ENCODE data around the gene LRRC56.

The LRRC56 gene

GRCh38 chr11:530960-531831 is 6.1 kb upstream of the LRRC56 start:
- in situ Hi-C loops (cut with MboI; ENCODE audit: low pct_unique_long_range_greater_than_20kb, low sequenced_read_pairs, unreplicated experiment), result no loop called here

GRCh38 chr11:531919-532526 is 5.3 kb upstream of the LRRC56 start:
- TF ChIP-seq CTCF (IDR thresholded peaks at IDR 0.05; ENCODE audit: extremely low read depth, insufficient read depth, missing control alignments), result no peak
- in situ Hi-C loops (cut with MboI; ENCODE audit: low pct_unique_long_range_greater_than_20kb, low sequenced_read_pairs, unreplicated experiment), result no loop called here

More at GRCh38 chr11:530960-531831, 6.1 kb upstream of the LRRC56 start:
- no peak for TF ChIP-seq CTCF (IDR thresholded peaks at IDR 0.05; ENCODE audit: extremely low read depth, insufficient read depth, missing control alignments)
- no peak for DNase-seq (ENCODE audit: low spot score)

GRCh38 chr11:532527-532985 is 4.8 kb upstream of the LRRC56 start:
- TF ChIP-seq CTCF (IDR thresholded peaks at IDR 0.05; ENCODE audit: extremely low read depth, insufficient read depth, missing control alignments), result no peak
- in situ Hi-C loops (cut with MboI; ENCODE audit: low pct_unique_long_range_greater_than_20kb, low sequenced_read_pairs, unreplicated experiment), result no loop called here
- no peak for DNase-seq (ENCODE audit: low spot score)

More at GRCh38 chr11:531919-532526, 5.3 kb upstream of the LRRC56 start:
- DNase-seq (ENCODE audit: low spot score), result no peak

GRCh38 chr11:532986-533585 is 4.2 kb upstream of the LRRC56 start:
- no peak for TF ChIP-seq CTCF (IDR thresholded peaks at IDR 0.05; ENCODE audit: extremely low read depth, insufficient read depth, missing control alignments)
- in situ Hi-C loops (cut with MboI; ENCODE audit: low pct_unique_long_range_greater_than_20kb, low sequenced_read_pairs, unreplicated experiment), result no loop called here
- DNase-seq (ENCODE audit: low spot score), result no peak

- DNase-seq (ENCODE audit: low spot score), result no peak
- TF ChIP-seq CTCF (IDR thresholded peaks at IDR 0.05; ENCODE audit: extremely low read depth, insufficient read depth, missing control alignments), result no peak
- in situ Hi-C loops (cut with MboI; ENCODE audit: low pct_unique_long_range_greater_than_20kb, low sequenced_read_pairs, unreplicated experiment), result no loop called here
Measured at GRCh38 chr11:533586-534395, 3.5 kb upstream of the LRRC56 start.
